GM12864 (cell line): ENCODE measurements around the gene RGL3.
A peak's percentile ranks its signal among the peaks of the same experiment; 100 is the strongest.

Experiments
- DNase-seq: peaks from one replicate; pipeline ENCODE4 v3.0.0-alpha.2; 2011; ENCODE audit warnings: low read depth
- H3K4me3 ChIP-seq: 2 replicates; pipeline ENCODE4 v1.5.1; 2011; ENCODE audit warnings: mild to moderate bottlenecking, low read depth, low read length, control low read depth
- TF ChIP-seq, protein P1 (sequence below): IDR thresholded peaks from 2 replicates; pipeline ENCODE4 v1.5.1; 2011; ENCODE audit warnings: low read depth, mild to moderate bottlenecking, moderate library complexity, low read length, control low read depth, inconsistent platforms; ENCODE audit errors: missing control alignments

Gene RGL3

DNA sequence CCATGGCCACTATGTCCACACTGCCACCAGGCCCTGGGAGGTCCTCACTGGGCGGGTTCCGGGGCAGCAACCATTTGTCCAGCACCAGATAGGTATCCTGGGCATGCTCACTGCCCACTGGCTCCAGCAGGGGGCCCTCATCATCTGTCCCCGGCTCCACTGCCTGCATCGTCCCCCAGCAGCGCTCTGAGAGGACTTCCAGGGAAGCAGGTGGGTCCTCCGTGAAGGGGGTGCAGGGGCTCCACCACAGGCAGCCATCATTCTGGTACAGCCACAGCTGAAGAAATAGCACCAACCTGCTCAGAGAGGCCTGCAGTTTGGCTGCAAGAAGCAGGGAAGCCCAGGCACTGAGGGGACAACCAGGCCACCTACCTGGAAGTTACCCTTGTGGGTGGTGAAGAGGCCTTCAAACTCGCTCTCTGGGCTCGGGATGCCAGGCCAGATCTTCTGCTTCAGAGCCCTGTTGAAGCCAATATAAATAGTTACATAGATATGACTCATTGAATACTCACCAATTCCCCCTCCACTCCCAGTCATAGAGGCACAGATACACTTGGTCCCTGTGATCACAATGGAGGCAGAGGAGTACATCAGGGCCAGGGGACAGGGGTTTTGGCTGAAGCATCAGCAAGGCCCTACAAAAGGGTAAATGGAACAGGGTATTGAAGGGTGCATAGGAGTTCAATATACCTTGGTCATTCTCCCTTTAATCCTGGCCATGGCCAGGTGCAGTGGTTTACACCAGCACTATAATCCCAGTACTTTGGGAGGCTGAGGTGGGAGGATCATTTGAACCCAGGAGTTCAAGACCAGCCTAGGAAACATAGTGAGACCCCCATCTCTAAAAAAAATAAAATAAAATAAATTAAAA, 40.6 kb downstream of the RGL3 start:
- no peak for DNase-seq
- TF ChIP-seq, protein P1, sequence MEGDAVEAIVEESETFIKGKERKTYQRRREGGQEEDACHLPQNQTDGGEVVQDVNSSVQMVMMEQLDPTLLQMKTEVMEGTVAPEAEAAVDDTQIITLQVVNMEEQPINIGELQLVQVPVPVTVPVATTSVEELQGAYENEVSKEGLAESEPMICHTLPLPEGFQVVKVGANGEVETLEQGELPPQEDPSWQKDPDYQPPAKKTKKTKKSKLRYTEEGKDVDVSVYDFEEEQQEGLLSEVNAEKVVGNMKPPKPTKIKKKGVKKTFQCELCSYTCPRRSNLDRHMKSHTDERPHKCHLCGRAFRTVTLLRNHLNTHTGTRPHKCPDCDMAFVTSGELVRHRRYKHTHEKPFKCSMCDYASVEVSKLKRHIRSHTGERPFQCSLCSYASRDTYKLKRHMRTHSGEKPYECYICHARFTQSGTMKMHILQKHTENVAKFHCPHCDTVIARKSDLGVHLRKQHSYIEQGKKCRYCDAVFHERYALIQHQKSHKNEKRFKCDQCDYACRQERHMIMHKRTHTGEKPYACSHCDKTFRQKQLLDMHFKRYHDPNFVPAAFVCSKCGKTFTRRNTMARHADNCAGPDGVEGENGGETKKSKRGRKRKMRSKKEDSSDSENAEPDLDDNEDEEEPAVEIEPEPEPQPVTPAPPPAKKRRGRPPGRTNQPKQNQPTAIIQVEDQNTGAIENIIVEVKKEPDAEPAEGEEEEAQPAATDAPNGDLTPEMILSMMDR = peak; percentile 76
- H3K4me3 ChIP-seq = no peak overlapping the region

DNA sequence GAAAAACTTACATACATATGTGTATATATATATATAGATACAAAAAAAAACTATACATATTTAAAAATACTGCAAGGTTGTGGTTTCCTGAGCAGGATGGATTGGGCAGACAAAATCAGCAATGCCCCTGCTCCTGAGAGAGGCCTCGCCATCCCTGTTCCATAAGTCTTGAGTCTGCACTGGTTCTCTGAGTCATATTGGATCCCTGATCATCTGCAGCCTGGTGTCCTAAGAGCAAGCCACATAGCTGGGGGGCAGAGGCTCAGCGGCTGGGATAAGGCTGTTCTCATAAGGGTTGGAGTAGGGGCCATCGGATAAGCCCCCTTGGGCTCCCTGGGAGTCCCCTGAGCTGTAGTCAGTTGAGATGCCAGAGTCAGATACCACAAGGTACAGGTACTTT, 41.4 kb downstream of the RGL3 start:
- H3K4me3 ChIP-seq = no peak overlapping the region
- DNase-seq = no peak
- TF ChIP-seq, protein P1 = no peak

DNA sequence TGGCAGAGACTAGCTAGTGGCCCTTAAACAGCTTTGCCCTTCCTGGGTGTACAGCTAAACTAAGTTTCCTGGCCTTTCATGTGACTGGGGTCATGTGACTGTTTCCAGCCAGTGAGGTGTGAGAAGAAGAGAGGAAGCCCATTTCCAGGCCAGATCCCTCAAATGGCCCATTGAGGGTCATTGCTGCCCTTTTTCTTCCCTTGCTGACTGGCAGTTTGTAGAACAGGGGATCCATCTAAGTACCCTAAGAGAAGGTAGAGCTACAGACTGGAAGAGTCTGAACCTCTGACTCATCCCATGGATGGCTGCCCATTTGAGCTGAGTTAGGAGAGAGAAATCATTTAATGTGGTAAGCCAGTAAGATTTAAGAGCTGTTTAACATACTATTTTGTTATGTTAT, 41.9 kb downstream of the RGL3 start:
- TF ChIP-seq, protein P1 = no peak
- H3K4me3 ChIP-seq = no peak overlapping the region; the same call in 1 of the 2 replicates
- DNase-seq = no peak

DNA sequence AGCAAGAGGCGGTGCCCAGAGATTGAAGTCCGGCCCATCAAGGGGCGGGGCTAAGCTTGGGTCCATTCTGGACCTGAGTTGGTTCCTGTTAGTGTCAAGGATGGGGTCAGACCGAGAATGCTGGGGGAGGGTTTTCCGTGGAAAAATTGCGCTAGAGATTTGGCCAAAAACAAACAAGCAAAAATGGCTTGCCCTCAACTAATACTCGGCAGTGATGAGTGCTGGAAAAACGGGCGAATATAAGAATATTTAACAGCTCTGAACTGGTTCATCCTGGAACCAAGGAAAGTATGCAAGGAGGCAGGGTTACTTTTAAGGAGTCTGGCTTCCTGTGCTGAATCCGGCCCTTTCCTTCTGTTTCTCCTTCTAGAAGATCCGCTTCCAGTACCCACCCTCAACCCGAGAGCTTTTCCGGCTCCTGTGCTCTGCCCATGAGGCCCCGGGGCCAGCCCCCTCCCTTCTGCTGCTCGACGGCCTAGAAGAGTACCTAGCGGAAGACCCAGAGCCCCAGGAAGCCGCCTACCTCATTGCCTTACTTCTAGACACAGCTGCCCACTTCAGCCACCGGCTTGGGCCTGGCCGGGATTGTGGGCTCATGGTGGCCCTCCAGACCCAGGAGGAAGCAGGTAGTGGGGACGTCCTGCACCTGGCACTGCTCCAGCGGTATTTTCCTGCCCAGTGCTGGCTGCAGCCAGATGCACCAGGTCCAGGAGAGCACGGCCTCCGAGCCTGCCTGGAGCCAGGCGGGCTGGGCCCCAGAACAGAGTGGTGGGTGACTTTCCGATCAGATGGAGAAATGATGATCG, 43.8 kb downstream of the RGL3 start:
- no peak for DNase-seq
- TF ChIP-seq, protein P1 = no peak
- H3K4me3 ChIP-seq = peak overlapping the region; percentile 76

DNA sequence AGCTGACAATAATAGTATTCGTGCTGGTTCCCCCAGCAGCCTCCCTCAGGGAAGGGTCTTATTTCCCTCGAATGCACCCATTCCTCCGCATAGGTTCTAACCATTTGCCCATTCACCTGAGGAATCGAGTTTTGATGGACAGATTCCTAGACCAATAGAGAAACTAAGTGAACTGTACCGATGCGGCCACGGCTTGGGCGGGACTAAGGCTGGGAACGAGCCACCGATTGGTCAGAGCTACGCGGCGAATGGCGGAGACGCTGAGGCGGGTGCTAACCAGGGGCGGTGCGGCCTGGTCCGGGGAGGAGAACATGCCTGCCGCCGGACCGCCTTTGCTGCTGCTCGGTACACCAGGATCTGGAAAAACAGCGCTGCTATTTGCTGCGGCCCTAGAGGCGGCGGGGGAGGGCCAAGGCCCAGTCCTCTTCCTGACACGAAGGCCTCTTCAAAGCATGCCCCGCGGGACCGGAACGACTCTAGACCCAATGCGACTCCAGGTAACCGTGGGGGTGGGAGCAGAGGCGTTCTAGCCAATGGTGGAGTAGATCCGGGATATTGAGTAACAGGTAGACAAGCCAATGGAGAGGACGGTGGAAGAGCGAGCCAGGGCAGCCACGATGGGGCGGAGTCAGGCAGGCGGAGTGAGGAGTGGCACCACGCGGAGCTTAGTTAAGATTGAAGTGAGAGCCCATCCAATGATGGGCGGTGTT, 44.5 kb downstream of the RGL3 start, which contains the start of gene SWSAP1:
Gene SWSAP1, plus strand, starts transcription at position 234 of the 710 bp plus-strand sequence. Its CDS starts 15 bp downstream, at position 249.
- TF ChIP-seq, protein P1 = no peak
- H3K4me3 ChIP-seq = peak within 1 kb of the TSS; percentile 76
- peak; percentile 99 for DNase-seq

DNA sequence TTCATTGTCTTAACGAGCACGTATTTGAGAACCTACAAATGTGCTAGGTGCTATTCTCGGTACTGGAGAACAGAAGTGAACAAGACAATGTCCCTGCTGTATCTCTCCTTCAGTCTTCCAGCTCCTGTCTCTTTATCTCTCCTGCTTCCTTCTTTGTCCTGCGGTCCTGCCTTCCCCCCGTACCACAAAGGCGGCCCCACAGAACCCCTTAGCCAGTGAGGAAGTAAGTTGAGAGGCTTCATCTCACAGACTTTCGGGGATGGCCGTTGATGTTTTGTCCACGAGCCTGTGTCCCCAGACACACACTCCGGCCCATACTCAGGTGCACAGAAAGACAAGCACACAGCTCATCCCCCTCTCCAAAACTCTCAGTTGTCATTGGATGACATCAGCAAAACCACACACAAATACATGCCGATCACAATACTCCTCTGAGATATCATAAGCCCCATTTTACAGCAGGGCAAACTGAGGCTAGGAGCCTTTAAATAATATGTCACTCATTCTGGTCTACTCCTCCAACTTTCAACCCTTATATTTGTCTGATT, 45.2 kb downstream of the RGL3 start:
- TF ChIP-seq, protein P1 = no peak
- no peak for DNase-seq

More for the DNA sequence above, 45.2 kb downstream of the RGL3 start:
- H3K4me3 ChIP-seq = peak overlapping the region; percentile 76
